Muscle layer of colon (tissue), 2 donors: ENCODE results near the gene KCNK10.
"Not testable (repeated sequence)": the region's sequence is repeated elsewhere in the genome, so short reads cannot be mapped to it uniquely, and the experiment has no call there.

Experiments
- H3K27ac ChIP-seq: one replicate; pipeline ENCODE4 v1.7.0; 2013; ENCODE audit warnings: low read depth, mild to moderate bottlenecking, low read length, moderate library complexity
- H3K27me3 ChIP-seq, 2 donors: one replicate each; pipeline ENCODE4 v1.7.0; 2013; ENCODE audit warnings: low read length in 2 of 2, mild to moderate bottlenecking in 2 of 2; ENCODE audit not compliant: insufficient read depth in 2 of 2, control insufficient read depth in 1 of 2
- H3K36me3 ChIP-seq: one replicate; pipeline ENCODE4 v1.7.0; 2013; ENCODE audit warnings: mild to moderate bottlenecking, low read length; ENCODE audit not compliant: insufficient read depth
- H3K4me1 ChIP-seq: one replicate; pipeline ENCODE4 v1.7.0; 2013; ENCODE audit warnings: mild to moderate bottlenecking, low read length; ENCODE audit not compliant: insufficient read depth
- H3K4me3 ChIP-seq, 2 donors: one replicate each; pipeline ENCODE4 v1.7.0; 2013; ENCODE audit warnings: low read length in 2 of 2, low read depth in 1 of 2, mild to moderate bottlenecking in 1 of 2, moderate library complexity in 1 of 2
- H3K9ac ChIP-seq: one replicate; pipeline ENCODE4 v1.7.0; 2013; ENCODE audit warnings: low read length
- H3K9me3 ChIP-seq: one replicate; pipeline ENCODE4 v1.7.0; 2013; ENCODE audit warnings: mild to moderate bottlenecking, low read length
- donor health status: abdominal sarcoma.
- donor health status: Adenocarcinoma of cecum.

The KCNK10 gene

DNA sequence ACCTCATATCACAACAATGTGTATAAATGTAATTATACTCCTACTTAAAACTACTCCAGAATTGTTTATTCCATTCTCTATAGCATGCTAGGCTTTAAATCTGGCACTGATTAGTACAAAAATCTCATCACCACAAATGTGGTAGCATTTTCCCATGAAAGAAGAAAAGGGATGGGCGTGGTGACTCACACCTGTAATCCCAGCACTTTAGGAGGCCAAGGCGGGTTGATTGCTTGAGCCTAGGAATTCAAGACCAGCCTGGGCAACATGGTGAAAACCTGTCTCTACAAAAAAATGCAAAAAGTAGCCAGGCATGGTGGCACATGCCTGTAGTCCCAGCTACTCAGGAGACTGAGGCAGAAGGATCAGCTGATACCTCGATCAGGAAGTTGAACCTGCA, 61.8 kb downstream of the KCNK10 start:
- not testable (repeated sequence) for H3K9ac ChIP-seq, H3K36me3 ChIP-seq, H3K9me3 ChIP-seq, H3K4me3 ChIP-seq, H3K4me1 ChIP-seq, H3K27ac ChIP-seq, H3K27me3 ChIP-seq

DNA sequence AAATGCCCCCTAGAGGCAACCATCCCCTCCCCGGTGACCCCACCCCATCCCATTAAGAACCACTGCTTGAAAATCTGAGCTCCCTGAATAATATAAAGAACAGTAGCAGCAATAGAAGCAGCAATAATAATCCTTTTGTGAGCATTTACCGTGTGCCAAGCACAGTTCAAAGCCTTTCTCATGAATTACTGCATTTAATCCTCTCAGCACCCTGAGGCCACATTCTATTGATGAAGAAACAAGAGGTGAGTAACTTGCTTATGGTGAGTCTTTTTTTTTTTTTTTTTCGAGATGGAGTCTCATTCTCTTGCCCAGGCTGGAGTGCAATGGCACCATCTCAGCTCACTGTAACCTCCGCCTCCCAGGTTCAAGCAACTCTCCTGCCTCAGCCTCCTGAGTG, 65.0 kb downstream of the KCNK10 start:
- Histone ChIP-seq H3K9me3 (no peaks in the 10 kb centered on the region), H3K4me3 (no peak overlapping the region), H3K27ac (no peak overlapping the region), H3K36me3 (no peaks in the 10 kb centered on the region), H3K4me1 (no peaks in the 10 kb centered on the region), H3K27me3 (no peaks in the 10 kb centered on the region), H3K9ac (no peak overlapping the region)

DNA sequence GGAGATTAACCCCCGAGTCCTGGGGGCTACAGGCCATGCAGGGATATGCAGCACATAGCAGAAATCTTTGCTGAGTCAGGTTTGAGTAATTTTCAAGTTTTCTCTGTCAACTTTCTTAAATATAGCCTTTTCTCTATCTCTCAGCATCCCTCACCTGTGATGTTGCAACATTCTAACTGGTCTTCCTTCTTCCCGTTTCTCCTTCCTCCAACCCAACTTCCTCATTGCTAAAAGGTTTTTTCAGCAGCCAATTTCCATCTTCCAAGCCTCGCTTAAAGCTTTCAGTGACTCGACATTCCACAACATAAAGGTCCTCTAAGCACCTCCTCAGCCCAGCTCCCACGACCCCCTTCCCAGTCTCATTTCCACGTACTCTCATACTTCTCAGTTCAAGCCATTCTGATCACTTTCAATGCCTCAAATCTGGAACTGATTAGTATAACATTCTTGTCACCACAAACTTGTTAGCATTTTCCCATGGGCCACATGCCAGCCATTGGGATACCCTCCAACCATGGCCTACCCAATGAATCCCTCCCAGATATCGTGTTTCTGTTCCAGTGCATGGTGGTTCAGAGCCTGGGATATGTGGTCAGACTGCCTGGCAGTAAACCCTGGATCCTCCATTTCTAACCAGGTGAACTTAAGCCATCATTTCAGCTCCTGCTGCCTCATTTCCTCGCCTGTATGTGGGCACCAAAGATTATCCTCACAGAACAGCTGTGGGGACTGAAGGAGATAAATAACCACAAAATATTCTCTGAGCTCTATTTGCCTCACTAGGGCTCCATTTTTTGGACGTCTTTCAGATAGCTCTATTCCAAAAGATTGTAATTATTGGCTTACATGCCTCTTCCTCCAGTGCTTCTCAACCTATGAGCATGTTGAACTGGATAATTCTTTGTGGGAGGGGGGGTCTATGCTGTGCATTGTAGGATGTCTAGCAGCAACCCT, 65.8 kb downstream of the KCNK10 start:
- Histone ChIP-seq H3K27ac (no peak overlapping the region), H3K9ac (no peak overlapping the region), H3K4me1 (no peaks in the 10 kb centered on the region), H3K9me3 (no peaks in the 10 kb centered on the region), H3K36me3 (no peaks in the 10 kb centered on the region), H3K27me3 (no peaks in the 10 kb centered on the region), H3K4me3 (no peak overlapping the region)

DNA sequence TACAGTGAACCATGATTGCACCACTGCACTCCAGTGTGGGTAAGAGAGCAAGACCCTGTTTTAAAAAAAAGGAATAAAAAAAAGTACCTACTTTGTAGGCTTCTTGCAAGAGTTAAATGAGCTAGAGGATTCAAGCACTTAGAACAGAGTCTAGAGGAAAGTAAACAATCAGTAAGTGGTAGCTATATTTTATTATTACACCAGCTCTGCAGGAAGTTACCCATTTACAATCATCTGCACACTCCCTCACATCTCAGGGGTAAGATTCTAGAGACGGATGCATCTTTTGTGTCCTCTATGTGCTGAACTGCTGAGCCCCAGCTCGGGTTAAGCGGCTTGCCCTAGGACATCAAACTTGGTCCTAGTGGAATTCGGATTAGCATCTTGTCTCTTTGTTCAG, 67.3 kb downstream of the KCNK10 start:
- Histone ChIP-seq H3K9me3 (no peaks in the 10 kb centered on the region), H3K27me3 (no peaks in the 10 kb centered on the region), H3K9ac (no peak overlapping the region), H3K4me3 (no peak overlapping the region), H3K36me3 (no peaks in the 10 kb centered on the region), H3K27ac (no peak overlapping the region), H3K4me1 (no peaks in the 10 kb centered on the region)

DNA sequence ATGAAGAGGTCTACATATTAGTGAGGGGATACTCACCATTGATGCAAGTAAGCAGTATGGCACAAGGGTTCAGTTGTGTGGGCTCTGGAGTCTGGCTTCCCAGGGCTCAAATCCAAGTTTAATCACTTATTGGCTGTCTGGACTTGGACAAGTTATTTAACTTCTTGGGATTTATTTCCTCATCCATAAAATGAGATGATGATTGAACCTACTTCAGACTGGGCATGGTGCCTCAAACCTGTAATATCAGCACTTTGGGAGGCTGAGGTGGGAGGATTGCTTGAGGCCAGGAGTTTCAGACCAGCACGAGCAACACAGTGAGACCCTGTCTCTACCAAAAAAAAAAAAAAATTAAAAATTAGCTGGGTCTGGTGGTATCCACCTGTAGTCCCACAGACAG, 67.9 kb downstream of the KCNK10 start:
- no peaks in the 10 kb centered on the region for H3K27me3 ChIP-seq
- H3K27ac ChIP-seq: no peak overlapping the region
- H3K4me1 ChIP-seq: no peaks in the 10 kb centered on the region
- H3K9me3 ChIP-seq: no peaks in the 10 kb centered on the region
- no peaks in the 10 kb centered on the region for H3K36me3 ChIP-seq
- no peak overlapping the region for H3K4me3 ChIP-seq
- H3K9ac ChIP-seq: no peak overlapping the region

DNA sequence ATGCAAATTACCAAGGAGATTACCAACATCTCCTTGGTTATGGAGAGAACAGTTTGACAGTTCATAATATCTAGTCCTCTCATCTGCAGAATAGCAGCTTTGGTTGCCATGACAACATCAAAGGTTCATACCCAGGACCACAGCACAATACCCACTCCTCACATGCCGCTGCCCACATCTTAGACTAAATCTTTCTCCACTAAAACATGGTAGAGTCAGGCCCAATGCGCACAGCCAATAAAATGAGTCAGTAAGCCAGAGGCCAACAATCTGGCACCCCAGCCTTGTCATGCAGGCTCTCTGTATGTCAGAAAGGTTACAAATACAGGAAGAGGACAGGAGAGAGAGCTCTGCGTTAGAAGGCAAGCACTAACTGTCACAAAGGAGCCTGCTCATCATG, 70.6 kb downstream of the KCNK10 start:
- no peaks in the 10 kb centered on the region for H3K36me3 ChIP-seq
- no peak overlapping the region for H3K4me3 ChIP-seq

DNA sequence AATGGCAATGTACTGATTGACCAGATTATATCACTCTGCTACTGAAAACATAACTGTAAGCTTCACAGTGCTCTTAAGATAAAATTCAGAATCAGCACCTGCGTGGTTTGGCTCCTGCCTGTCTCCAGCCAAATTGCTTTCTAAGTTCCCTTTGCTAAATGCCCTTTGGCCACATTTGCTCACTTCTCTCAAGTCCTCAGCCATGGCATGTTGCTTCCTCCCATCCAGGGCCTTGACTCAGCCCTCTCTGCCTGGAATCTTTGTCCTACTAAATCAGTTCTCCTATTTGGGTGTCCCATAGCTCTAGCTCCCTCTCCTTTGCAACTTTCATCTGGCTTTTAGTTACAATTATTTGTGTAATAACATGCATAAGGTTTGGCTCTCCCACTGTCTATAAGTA, 71.4 kb downstream of the KCNK10 start:
- no peak overlapping the region for H3K4me3 ChIP-seq
- H3K9me3 ChIP-seq: no peaks in the 10 kb centered on the region
- H3K27ac ChIP-seq: no peak overlapping the region
- no peaks in the 10 kb centered on the region for H3K4me1 ChIP-seq
- no peaks in the 10 kb centered on the region for H3K27me3 ChIP-seq
- H3K36me3 ChIP-seq: no peaks in the 10 kb centered on the region
- H3K9ac ChIP-seq: no peak overlapping the region

More for the DNA sequence above, 70.6 kb downstream of the KCNK10 start:
- Histone ChIP-seq H3K27ac (no peak overlapping the region), H3K9me3 (no peaks in the 10 kb centered on the region), H3K4me1 (no peaks in the 10 kb centered on the region), H3K27me3 (no peaks in the 10 kb centered on the region), H3K9ac (no peak overlapping the region)

DNA sequence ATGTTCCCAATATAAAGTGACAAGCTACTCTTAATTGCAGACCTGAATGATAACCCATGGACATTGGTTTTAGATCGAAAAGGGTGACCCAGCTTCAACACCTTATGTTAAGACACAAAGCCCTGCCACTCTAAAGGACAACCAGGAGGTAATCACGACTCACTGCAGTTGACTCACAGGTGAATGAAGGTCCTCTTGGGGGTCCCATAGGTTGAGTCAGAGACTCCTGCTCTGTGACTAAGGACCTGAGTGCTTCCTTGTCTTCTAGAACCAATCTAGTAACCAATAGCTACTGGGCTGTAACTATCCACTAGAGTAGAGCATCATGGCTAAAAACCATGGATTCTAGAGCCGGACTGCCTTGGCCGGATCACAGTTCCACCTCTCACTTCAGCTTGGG, 73.8 kb downstream of the KCNK10 start:
- Histone ChIP-seq H3K27ac (no peak overlapping the region), H3K9ac (no peak overlapping the region), H3K27me3 (no peaks in the 10 kb centered on the region), H3K4me1 (no peaks in the 10 kb centered on the region), H3K36me3 (no peaks in the 10 kb centered on the region), H3K4me3 (no peak overlapping the region), H3K9me3 (no peaks in the 10 kb centered on the region)

DNA sequence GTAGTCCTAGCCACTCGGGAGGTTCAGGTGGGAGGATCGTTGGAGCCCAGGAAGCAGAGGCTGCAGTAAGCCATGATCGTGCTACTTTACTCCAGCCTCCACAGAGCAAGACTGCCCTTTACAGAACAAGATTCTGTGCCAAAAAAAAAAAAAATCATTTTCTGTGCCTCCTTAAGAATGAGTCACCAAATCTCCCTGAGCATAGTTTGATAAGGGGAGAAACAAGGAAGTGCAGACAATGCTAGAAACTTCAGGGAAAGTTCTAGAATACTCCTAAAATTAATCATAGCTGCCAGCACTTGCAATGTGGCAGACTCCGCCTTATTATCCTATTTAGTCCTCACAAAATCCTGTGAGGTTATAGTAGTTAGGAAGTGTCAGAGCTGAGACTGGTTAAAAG, 74.5 kb downstream of the KCNK10 start:
- H3K27ac ChIP-seq: no peak overlapping the region

DNA sequence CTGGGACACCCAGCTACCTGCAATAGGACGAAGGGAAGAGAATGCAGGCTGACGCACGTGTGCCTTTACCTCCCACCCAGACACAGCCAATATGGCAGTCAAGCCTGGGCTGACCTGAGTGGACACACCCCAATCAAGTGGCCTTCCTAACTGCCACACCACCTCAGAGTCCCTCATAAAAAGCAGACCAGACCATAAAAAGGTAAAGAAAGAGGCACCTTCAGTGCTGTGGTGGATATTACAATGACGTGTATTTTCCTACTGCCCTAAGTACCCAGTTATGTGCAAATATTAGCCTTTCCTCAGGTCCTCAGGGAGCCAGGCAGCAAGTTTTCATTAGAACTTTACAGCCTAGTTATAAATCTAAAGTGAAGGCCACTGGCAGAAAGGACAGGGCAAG, 75.8 kb downstream of the KCNK10 start:
- Histone ChIP-seq H3K9ac (no peak overlapping the region), H3K4me3 (no peak overlapping the region), H3K4me1 (no peaks in the 10 kb centered on the region), H3K36me3 (no peaks in the 10 kb centered on the region), H3K27ac (no peak overlapping the region), H3K9me3 (no peaks in the 10 kb centered on the region), H3K27me3 (no peaks in the 10 kb centered on the region)

More for the DNA sequence above, 74.5 kb downstream of the KCNK10 start:
- no peaks in the 10 kb centered on the region for H3K27me3 ChIP-seq
- H3K9me3 ChIP-seq: no peaks in the 10 kb centered on the region
- H3K4me1 ChIP-seq: no peaks in the 10 kb centered on the region
- no peak overlapping the region for H3K4me3 ChIP-seq
- H3K9ac ChIP-seq: no peak overlapping the region
- H3K36me3 ChIP-seq: no peaks in the 10 kb centered on the region

DNA sequence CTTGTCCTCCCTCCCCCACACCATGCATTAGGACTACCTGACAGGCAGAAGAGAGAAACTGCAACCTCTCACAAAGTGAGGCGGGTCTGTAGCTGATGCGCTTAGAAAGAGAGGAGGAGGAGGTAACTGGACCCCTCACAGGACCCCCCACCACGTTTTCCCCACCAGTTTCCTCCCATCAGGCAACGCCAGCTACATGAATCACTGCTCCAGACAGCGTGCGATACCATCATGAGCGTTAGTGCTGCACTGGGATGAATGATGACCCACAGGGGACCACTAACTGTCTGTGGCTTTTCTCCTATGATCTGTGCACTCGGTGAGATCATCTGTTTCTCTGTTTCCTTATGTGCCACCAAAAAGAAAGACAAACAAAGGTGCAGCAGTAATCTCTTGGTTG, 77.7 kb downstream of the KCNK10 start:
- H3K27ac ChIP-seq: no peak overlapping the region
- no peak overlapping the region for H3K9ac ChIP-seq
- no peaks in the 10 kb centered on the region for H3K27me3 ChIP-seq
- H3K9me3 ChIP-seq: no peaks in the 10 kb centered on the region
- no peaks in the 10 kb centered on the region for H3K36me3 ChIP-seq
- no peak overlapping the region for H3K4me3 ChIP-seq
- H3K4me1 ChIP-seq: no peaks in the 10 kb centered on the region

DNA sequence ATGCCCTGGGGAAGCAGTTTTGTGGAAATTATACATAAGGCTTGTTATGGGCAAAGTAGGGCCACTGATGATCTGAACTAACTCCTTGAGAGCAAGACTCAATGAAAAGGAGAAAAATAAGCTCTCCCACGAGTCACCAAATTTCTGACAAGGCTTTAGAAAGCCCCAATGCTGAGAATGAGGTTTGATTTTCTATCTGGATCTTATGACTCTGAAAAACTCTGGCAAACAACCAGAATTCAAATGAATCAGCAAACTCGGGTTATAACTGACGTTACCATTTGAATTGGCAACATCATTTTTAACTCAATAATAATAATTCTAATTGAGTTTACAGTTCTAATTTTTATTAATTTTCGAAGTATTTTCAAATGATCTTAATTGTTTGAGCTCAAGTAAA, 79.1 kb downstream of the KCNK10 start:
- no peaks in the 10 kb centered on the region for H3K9me3 ChIP-seq
- H3K27ac ChIP-seq: no peak overlapping the region
- H3K27me3 ChIP-seq: no peaks in the 10 kb centered on the region
- H3K9ac ChIP-seq: no peak overlapping the region
- H3K4me1 ChIP-seq: no peaks in the 10 kb centered on the region
- H3K36me3 ChIP-seq: no peaks in the 10 kb centered on the region
- no peak overlapping the region for H3K4me3 ChIP-seq
